ENCODE results near the gene CDKL5.

The CDKL5 gene

GRCh38 chrX:18461431-18461830, 36.0 kb downstream of the CDKL5 start:
- DNase-seq: no peak

GRCh38 chrX:18464499-18464898, 39.1 kb downstream of the CDKL5 start:
- DNase-seq: no peak

GRCh38 chrX:18465051-18465450, 39.6 kb downstream of the CDKL5 start:
- DNase-seq: no peak

- no peak for DNase-seq
Measured at GRCh38 chrX:18468599-18468998, 43.2 kb downstream of the CDKL5 start.

- no peak for DNase-seq
Measured at GRCh38 chrX:18471296-18471695, 45.9 kb downstream of the CDKL5 start.

GRCh38 chrX:18490806-18491555, 65.6 kb downstream of the CDKL5 start:
- DNase-seq: no peak

- no peak for DNase-seq
Measured at GRCh38 chrX:18491587-18492340, 66.4 kb downstream of the CDKL5 start.

- no peak for DNase-seq
Measured at GRCh38 chrX:18534949-18535348, 109.5 kb downstream of the CDKL5 start.

- DNase-seq: no peak
Measured at GRCh38 chrX:18537068-18537467, 111.7 kb downstream of the CDKL5 start.

- no peak for DNase-seq
Measured at GRCh38 chrX:18537524-18537923, 112.1 kb downstream of the CDKL5 start.

- no peak for DNase-seq
Measured at GRCh38 chrX:18542131-18542530, 116.7 kb downstream of the CDKL5 start.

- DNase-seq: no peak
Measured at GRCh38 chrX:18542905-18543304, 117.5 kb downstream of the CDKL5 start.

- DNase-seq: no peak
Measured at GRCh38 chrX:18543738-18544137, 118.3 kb downstream of the CDKL5 start.

- DNase-seq: no peak
Measured at GRCh38 chrX:18545771-18546170, 120.4 kb downstream of the CDKL5 start.

GRCh38 chrX:18548996-18549395, 123.6 kb downstream of the CDKL5 start:
- no peak for DNase-seq

- DNase-seq: no peak
Measured at GRCh38 chrX:18549643-18550042, 124.2 kb downstream of the CDKL5 start.

- DNase-seq: no peak
Measured at GRCh38 chrX:18557879-18558278, 132.5 kb downstream of the CDKL5 start.

GRCh38 chrX:18558799-18559198, 133.4 kb downstream of the CDKL5 start:
- no peak for DNase-seq

- DNase-seq: no peak
Measured at GRCh38 chrX:18561020-18561419, 135.6 kb downstream of the CDKL5 start.

GRCh38 chrX:18565727-18566126, 140.3 kb downstream of the CDKL5 start:
- no peak for DNase-seq

- DNase-seq: no peak
Measured at GRCh38 chrX:18566748-18567147, 141.3 kb downstream of the CDKL5 start.

GRCh38 chrX:18573556-18573955, 148.1 kb downstream of the CDKL5 start:
- DNase-seq: no peak

- no peak for DNase-seq
Measured at GRCh38 chrX:18574591-18574990, 149.2 kb downstream of the CDKL5 start.

- no peak for DNase-seq
Measured at GRCh38 chrX:18575744-18576143, 150.3 kb downstream of the CDKL5 start.

GRCh38 chrX:18577400-18577799, 152.0 kb downstream of the CDKL5 start:
- no peak for DNase-seq

Measured in CD4-positive, alpha-beta T cell treated with Interferon alpha-2 for 1 hour (primary cell).